HG02852 (cell line): ENCODE results near the gene OSBPL9.
"Not testable (repeated sequence)": the region's sequence is repeated elsewhere in the genome, so short reads cannot be mapped to it uniquely, and the experiment has no call there.

Experiments used
- ATAC-seq: cut with Tn5 transposase; IDR thresholded peaks from one replicate; pipeline ENCODE4 v1.9.1; 2021; ENCODE audit warnings: mild to moderate bottlenecking, moderate library complexity; ENCODE audit not compliant: unreplicated experiment

Gene OSBPL9

GRCh38 chr1:51605961-51606723 lies 10.8 kb upstream of the OSBPL9 start:
- no peak for ATAC-seq

- ATAC-seq = no peak
These were observed 9.2 kb upstream of the OSBPL9 start for GRCh38 chr1:51607681-51608095.

GRCh38 chr1:51610104-51610503 lies 6.8 kb upstream of the OSBPL9 start:
- not testable (repeated sequence) for ATAC-seq

GRCh38 chr1:51610637-51611036 lies 6.3 kb upstream of the OSBPL9 start:
- ATAC-seq = no peak

GRCh38 chr1:51612447-51612961 lies 4.4 kb upstream of the OSBPL9 start:
- no peak for ATAC-seq

- no peak for ATAC-seq
These were observed 1.1 kb upstream of the OSBPL9 start for GRCh38 chr1:51615780-51616291.

GRCh38 chr1:51616490-51616889 lies 402 bp upstream of the OSBPL9 start:
- no peak for ATAC-seq

- no peak for ATAC-seq
These were observed 1.8 kb downstream of the OSBPL9 start for GRCh38 chr1:51618715-51619114.

GRCh38 chr1:51620470-51620869 lies 3.6 kb downstream of the OSBPL9 start:
- ATAC-seq = no peak

GRCh38 chr1:51621161-51621560 lies 4.3 kb downstream of the OSBPL9 start:
- ATAC-seq = no peak

GRCh38 chr1:51621841-51622454 lies 5.1 kb downstream of the OSBPL9 start:
- ATAC-seq = no peak

GRCh38 chr1:51622455-51622913 lies 5.6 kb downstream of the OSBPL9 start:
- no peak for ATAC-seq

GRCh38 chr1:51623025-51623424 lies 6.1 kb downstream of the OSBPL9 start:
- no peak for ATAC-seq

GRCh38 chr1:51623450-51623849 lies 6.6 kb downstream of the OSBPL9 start:
- no peak for ATAC-seq

- no peak for ATAC-seq
These were observed 8.0 kb downstream of the OSBPL9 start for GRCh38 chr1:51624855-51625254.

- no peak for ATAC-seq
These were observed 10.8 kb downstream of the OSBPL9 start for GRCh38 chr1:51627672-51628071.

GRCh38 chr1:51628715-51629590 lies 12.1 kb downstream of the OSBPL9 start:
- no peak for ATAC-seq

GRCh38 chr1:51629918-51630317 lies 13.0 kb downstream of the OSBPL9 start:
- no peak for ATAC-seq

GRCh38 chr1:51630393-51630792 lies 13.5 kb downstream of the OSBPL9 start:
- ATAC-seq = no peak

GRCh38 chr1:51630922-51631321 lies 14.0 kb downstream of the OSBPL9 start:
- ATAC-seq = no peak

- ATAC-seq = no peak
These were observed 14.9 kb downstream of the OSBPL9 start for GRCh38 chr1:51631747-51632146.
